MG63 (cell line): ENCODE data around the gene DMD. TPM values are rescaled to one million over a fixed set of nuclear protein-coding genes. Genes with fewer than 3 reads are reported as not detected.
"Not testable (repeated sequence)": the region's sequence is repeated elsewhere in the genome, so short reads cannot be mapped to it uniquely, and the experiment has no call there.

ENCODE experiments used
- DNase-seq: peaks from one replicate; pipeline ENCODE4 v3.0.0-alpha.2; 2020
- H3K27me3 ChIP-seq: fragments of 250-450 bp; sonication (Bioruptor Pico); 2 replicates; pipeline ENCODE4 v1.5.1; 2020; ENCODE audit warnings: mild to moderate bottlenecking, moderate library complexity
- H3K36me3 ChIP-seq: fragments of 250-450 bp; sonication (Bioruptor Pico); 2 replicates; pipeline ENCODE4 v1.5.1; 2020; ENCODE audit warnings: mild to moderate bottlenecking, moderate library complexity
- H3K4me3 ChIP-seq: fragments of 250-450 bp; sonication (Bioruptor Pico); 2 replicates; pipeline ENCODE4 v1.5.1; 2020; ENCODE audit warnings: mild to moderate bottlenecking, moderate library complexity
- H3K9me3 ChIP-seq: fragments of 250-450 bp; sonication (Bioruptor Pico); 2 replicates; pipeline ENCODE4 v1.5.1; 2020; ENCODE audit warnings: mild to moderate bottlenecking, moderate library complexity
- total RNA-seq: library from RNA; depleted of rRNA; stranded (reverse); fragments of >200 nt; shearing (Covaris generic); gene quantifications from 2 replicates; pipeline ENCODE4 v1.2.3, GENCODE V29; 2014; ENCODE audit warnings: low replicate concordance

Gene DMD
- total RNA-seq, 1 experiment from 2014 or later = 11.5 TPM

GRCh38 chrX:31483336-31483735 lies 1728.0 kb downstream of the DMD start:
- H3K4me3 ChIP-seq = no peak overlapping the region
- peak; percentile 48 for DNase-seq
- no peaks in the 10 kb centered on the region for H3K27me3 ChIP-seq
- no peaks in the 10 kb centered on the region for H3K9me3 ChIP-seq
- no peaks in the 10 kb centered on the region for H3K36me3 ChIP-seq

GRCh38 chrX:31480696-31481095 lies 1730.7 kb downstream of the DMD start:
- H3K4me3 ChIP-seq = no peak overlapping the region
- H3K36me3 ChIP-seq = no peaks in the 10 kb centered on the region
- DNase-seq = no peak
- no peaks in the 10 kb centered on the region for H3K27me3 ChIP-seq
- no peaks in the 10 kb centered on the region for H3K9me3 ChIP-seq

GRCh38 chrX:31471229-31471628 lies 1740.1 kb downstream of the DMD start:
- Histone ChIP-seq H3K36me3 (no peaks in the 10 kb centered on the region), H3K9me3 (no peaks in the 10 kb centered on the region), H3K27me3 (no peaks in the 10 kb centered on the region), H3K4me3 (no peak overlapping the region)
- no peak for DNase-seq

- H3K4me3 ChIP-seq, H3K36me3 ChIP-seq, H3K27me3 ChIP-seq, H3K9me3 ChIP-seq, DNase-seq: not testable (repeated sequence)
Observed at GRCh38 chrX:31470753-31471152, 1740.6 kb downstream of the DMD start.

GRCh38 chrX:31464306-31464915 lies 1746.9 kb downstream of the DMD start:
- H3K36me3 ChIP-seq = no peaks in the 10 kb centered on the region
- H3K4me3 ChIP-seq = no peak overlapping the region
- no peaks in the 10 kb centered on the region for H3K9me3 ChIP-seq
- DNase-seq = no peak
- no peaks in the 10 kb centered on the region for H3K27me3 ChIP-seq

GRCh38 chrX:31461266-31461665 lies 1750.1 kb downstream of the DMD start:
- H3K9me3 ChIP-seq = no peaks in the 10 kb centered on the region
- H3K36me3 ChIP-seq = no peaks in the 10 kb centered on the region
- no peaks in the 10 kb centered on the region for H3K27me3 ChIP-seq
- no peak for DNase-seq
- H3K4me3 ChIP-seq = no peak overlapping the region

- Histone ChIP-seq H3K27me3 (no peaks in the 10 kb centered on the region), H3K9me3 (no peaks in the 10 kb centered on the region), H3K36me3 (no peaks in the 10 kb centered on the region), H3K4me3 (no peak overlapping the region)
- DNase-seq = no peak
Observed at GRCh38 chrX:31459361-31459760, 1752.0 kb downstream of the DMD start.

GRCh38 chrX:31449965-31450364 lies 1761.4 kb downstream of the DMD start:
- peak; percentile 30 for DNase-seq
- H3K9me3 ChIP-seq = no peaks in the 10 kb centered on the region
- H3K36me3 ChIP-seq = no peaks in the 10 kb centered on the region
- no peak overlapping the region for H3K4me3 ChIP-seq
- H3K27me3 ChIP-seq = no peaks in the 10 kb centered on the region

- Histone ChIP-seq H3K36me3 (no peaks in the 10 kb centered on the region), H3K27me3 (no peaks in the 10 kb centered on the region)
Observed at GRCh38 chrX:31449081-31449480, 1762.3 kb downstream of the DMD start.

GRCh38 chrX:31445542-31445941 lies 1765.8 kb downstream of the DMD start:
- no peaks in the 10 kb centered on the region for H3K27me3 ChIP-seq
- H3K36me3 ChIP-seq = no peaks in the 10 kb centered on the region
- no peak overlapping the region for H3K4me3 ChIP-seq
- DNase-seq = no peak
- H3K9me3 ChIP-seq = no peaks in the 10 kb centered on the region

More at GRCh38 chrX:31449081-31449480, 1762.3 kb downstream of the DMD start:
- H3K9me3 ChIP-seq = no peaks in the 10 kb centered on the region
- no peak for DNase-seq
- H3K4me3 ChIP-seq = no peak overlapping the region

GRCh38 chrX:31443654-31444053 lies 1767.7 kb downstream of the DMD start:
- H3K4me3 ChIP-seq = no peak overlapping the region
- no peaks in the 10 kb centered on the region for H3K9me3 ChIP-seq
- H3K36me3 ChIP-seq = no peaks in the 10 kb centered on the region
- DNase-seq = no peak
- no peaks in the 10 kb centered on the region for H3K27me3 ChIP-seq

- Histone ChIP-seq H3K27me3 (no peaks in the 10 kb centered on the region), H3K9me3 (no peaks in the 10 kb centered on the region), H3K4me3 (no peak overlapping the region), H3K36me3 (no peaks in the 10 kb centered on the region)
- no peak for DNase-seq
Observed at GRCh38 chrX:31440546-31440945, 1770.8 kb downstream of the DMD start.

GRCh38 chrX:31436424-31436823 lies 1774.9 kb downstream of the DMD start:
- H3K4me3 ChIP-seq = no peak overlapping the region
- H3K9me3 ChIP-seq = no peaks in the 10 kb centered on the region
- no peak for DNase-seq
- no peaks in the 10 kb centered on the region for H3K36me3 ChIP-seq
- no peaks in the 10 kb centered on the region for H3K27me3 ChIP-seq

- no peaks in the 10 kb centered on the region for H3K27me3 ChIP-seq
- H3K9me3 ChIP-seq = no peaks in the 10 kb centered on the region
- no peak for DNase-seq
- H3K36me3 ChIP-seq = no peaks in the 10 kb centered on the region
- H3K4me3 ChIP-seq = no peak overlapping the region
Observed at GRCh38 chrX:31435592-31435991, 1775.8 kb downstream of the DMD start.

GRCh38 chrX:31433856-31434255 lies 1777.5 kb downstream of the DMD start:
- Histone ChIP-seq H3K27me3 (no peaks in the 10 kb centered on the region), H3K9me3 (no peaks in the 10 kb centered on the region), H3K4me3 (no peak overlapping the region), H3K36me3 (no peaks in the 10 kb centered on the region)
- DNase-seq = no peak

GRCh38 chrX:31429915-31430314 lies 1781.4 kb downstream of the DMD start:
- no peak for DNase-seq
- Histone ChIP-seq H3K36me3 (no peaks in the 10 kb centered on the region), H3K27me3 (no peaks in the 10 kb centered on the region), H3K9me3 (no peaks in the 10 kb centered on the region), H3K4me3 (no peak overlapping the region)

- H3K9me3 ChIP-seq = no peaks in the 10 kb centered on the region
- H3K36me3 ChIP-seq = no peaks in the 10 kb centered on the region
- H3K4me3 ChIP-seq = no peak overlapping the region
- peak; percentile 37 for DNase-seq
- H3K27me3 ChIP-seq = no peaks in the 10 kb centered on the region
Observed at GRCh38 chrX:31423609-31424189, 1787.7 kb downstream of the DMD start.

- DNase-seq = no peak
- Histone ChIP-seq H3K27me3 (no peaks in the 10 kb centered on the region), H3K36me3 (no peaks in the 10 kb centered on the region), H3K4me3 (no peak overlapping the region), H3K9me3 (no peaks in the 10 kb centered on the region)
Observed at GRCh38 chrX:31421441-31421840, 1789.9 kb downstream of the DMD start.
